Measurements from ENCODE around the gene WNT5A.
A peak's percentile ranks its signal among the peaks of the same experiment; 100 is the strongest.

DNA sequence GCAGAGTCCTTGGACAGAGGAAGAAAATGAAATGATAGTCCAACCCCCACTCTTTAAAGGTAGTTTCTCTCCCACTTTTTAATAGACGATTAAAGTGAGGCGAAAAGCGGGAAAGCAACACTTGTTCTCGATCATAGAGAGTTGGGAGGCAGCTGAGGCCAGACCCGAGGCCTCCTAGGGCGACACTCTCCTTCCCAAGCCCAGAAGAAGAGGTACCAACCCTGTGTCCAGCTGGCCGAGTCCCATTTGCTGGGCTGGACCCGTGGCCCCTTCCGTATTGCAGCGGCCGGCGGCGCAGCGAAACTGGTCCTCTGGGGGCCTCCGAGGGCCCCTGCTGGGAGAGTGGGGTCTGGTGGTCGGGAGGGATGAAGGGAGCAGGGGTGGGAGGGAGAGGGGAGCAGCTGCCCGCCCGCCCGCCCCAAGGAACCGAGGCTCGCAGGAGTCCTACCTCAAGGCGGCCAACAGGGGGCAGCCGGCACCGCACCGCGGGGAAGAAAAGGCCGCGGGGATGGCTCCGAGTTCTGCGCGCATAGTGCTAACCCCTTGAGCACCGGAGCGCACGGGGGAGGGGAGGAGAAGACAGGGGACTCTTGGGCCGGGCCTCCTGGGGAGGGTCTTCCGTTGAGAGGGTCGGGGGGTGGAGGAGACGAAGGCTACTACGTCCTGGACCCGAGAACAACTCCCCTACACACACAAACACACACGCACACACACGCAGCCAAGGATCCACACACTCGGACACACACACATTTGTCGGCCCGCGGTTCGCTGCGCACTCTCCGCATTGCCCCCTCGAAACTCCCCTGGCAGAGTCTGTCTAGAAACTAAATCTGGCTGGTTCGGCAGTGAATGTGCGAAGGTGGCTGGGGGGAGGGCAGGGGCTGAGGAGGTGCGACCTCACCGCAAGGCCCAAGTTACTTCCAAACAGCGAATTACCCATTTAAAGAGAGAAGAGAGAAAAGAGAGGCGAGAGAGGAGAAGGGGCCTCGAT is 2.0 kb downstream of the WNT5A start:
- TF ChIP-seq, protein P1, sequence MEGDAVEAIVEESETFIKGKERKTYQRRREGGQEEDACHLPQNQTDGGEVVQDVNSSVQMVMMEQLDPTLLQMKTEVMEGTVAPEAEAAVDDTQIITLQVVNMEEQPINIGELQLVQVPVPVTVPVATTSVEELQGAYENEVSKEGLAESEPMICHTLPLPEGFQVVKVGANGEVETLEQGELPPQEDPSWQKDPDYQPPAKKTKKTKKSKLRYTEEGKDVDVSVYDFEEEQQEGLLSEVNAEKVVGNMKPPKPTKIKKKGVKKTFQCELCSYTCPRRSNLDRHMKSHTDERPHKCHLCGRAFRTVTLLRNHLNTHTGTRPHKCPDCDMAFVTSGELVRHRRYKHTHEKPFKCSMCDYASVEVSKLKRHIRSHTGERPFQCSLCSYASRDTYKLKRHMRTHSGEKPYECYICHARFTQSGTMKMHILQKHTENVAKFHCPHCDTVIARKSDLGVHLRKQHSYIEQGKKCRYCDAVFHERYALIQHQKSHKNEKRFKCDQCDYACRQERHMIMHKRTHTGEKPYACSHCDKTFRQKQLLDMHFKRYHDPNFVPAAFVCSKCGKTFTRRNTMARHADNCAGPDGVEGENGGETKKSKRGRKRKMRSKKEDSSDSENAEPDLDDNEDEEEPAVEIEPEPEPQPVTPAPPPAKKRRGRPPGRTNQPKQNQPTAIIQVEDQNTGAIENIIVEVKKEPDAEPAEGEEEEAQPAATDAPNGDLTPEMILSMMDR (tag by site-specific recombination; IDR thresholded peaks at IDR 0.05), result peak; percentile 44; the same call in 1 of the 2 replicates
- TF ChIP-seq ZXDB (tag by site-specific recombination; IDR thresholded peaks at IDR 0.05) (peak; percentile 78), ZFP37 (tag by site-specific recombination; IDR thresholded peaks at IDR 0.05) (peak; percentile 75; the same call in 1 of the 2 replicates), ZNF354C (tag by site-specific recombination; IDR thresholded peaks at IDR 0.05; ENCODE audit: borderline replicate concordance, low read depth) (no peak), ZNF121 (tag by site-specific recombination; IDR thresholded peaks at IDR 0.05) (0 out of 2 replicates have a peak, but pooled peaks have one; percentile 16), GLI4 (tag by site-specific recombination; IDR thresholded peaks at IDR 0.05) (0 out of 2 replicates have a peak, but pooled peaks have one; percentile 28)
- TF ChIP-seq, protein P2, sequence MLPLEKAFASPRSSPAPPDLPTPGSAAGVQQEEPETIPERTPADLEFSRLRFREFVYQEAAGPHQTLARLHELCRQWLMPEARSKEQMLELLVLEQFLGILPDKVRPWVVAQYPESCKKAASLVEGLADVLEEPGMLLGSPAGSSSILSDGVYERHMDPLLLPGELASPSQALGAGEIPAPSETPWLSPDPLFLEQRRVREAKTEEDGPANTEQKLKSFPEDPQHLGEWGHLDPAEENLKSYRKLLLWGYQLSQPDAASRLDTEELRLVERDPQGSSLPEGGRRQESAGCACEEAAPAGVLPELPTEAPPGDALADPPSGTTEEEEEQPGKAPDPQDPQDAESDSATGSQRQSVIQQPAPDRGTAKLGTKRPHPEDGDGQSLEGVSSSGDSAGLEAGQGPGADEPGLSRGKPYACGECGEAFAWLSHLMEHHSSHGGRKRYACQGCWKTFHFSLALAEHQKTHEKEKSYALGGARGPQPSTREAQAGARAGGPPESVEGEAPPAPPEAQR (tag by site-specific recombination; IDR thresholded peaks at IDR 0.05), result no peak; the same call in 1 of the 2 replicates

All from HEK293 (cell line).